ENCODE measurements around the gene RGS10.

DNA sequence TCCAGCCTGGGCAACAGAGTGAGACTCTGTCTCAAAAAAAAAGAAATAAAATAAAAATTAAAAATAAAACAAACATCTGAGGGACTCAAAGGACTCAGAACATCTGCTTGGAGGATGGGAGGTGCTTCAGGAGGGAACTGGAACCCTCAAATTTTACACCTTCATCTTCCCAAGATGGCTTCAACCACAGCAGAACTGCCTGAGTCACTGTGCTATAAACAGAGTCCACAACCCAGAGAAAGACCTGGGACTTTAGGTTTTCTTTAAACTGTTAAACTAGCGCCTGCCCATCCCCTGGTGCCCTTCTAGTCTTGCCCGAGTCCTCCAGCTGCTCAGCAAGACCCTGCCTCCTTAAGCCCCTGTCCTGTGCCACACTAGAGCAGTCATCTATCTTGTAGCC lies 40.8 kb downstream of the RGS10 start:
- TF ChIP-seq, protein P1, sequence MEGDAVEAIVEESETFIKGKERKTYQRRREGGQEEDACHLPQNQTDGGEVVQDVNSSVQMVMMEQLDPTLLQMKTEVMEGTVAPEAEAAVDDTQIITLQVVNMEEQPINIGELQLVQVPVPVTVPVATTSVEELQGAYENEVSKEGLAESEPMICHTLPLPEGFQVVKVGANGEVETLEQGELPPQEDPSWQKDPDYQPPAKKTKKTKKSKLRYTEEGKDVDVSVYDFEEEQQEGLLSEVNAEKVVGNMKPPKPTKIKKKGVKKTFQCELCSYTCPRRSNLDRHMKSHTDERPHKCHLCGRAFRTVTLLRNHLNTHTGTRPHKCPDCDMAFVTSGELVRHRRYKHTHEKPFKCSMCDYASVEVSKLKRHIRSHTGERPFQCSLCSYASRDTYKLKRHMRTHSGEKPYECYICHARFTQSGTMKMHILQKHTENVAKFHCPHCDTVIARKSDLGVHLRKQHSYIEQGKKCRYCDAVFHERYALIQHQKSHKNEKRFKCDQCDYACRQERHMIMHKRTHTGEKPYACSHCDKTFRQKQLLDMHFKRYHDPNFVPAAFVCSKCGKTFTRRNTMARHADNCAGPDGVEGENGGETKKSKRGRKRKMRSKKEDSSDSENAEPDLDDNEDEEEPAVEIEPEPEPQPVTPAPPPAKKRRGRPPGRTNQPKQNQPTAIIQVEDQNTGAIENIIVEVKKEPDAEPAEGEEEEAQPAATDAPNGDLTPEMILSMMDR (IDR thresholded peaks at IDR 0.05) = no peak
- no peak for TF ChIP-seq POLR2A (IDR thresholded peaks at IDR 0.05)
- TF ChIP-seq POLR2AphosphoS5 (IDR thresholded peaks at IDR 0.05) = no peak
- no peak for TF ChIP-seq EP300 (IDR thresholded peaks at IDR 0.05)

Measured in upper lobe of left lung (tissue), 4 donors.